SU-DHL-6 (cell line): ENCODE results near the gene COBL.

Experiments
- H2AFZ ChIP-seq: fragments of 200-600 bp; sonication (generic); 2 replicates; pipeline ENCODE4 v1.6.1; 2014; ENCODE audit warnings: low read depth, mild to moderate bottlenecking, moderate library complexity, mixed read lengths, antibody characterized with exemption, low read length; ENCODE audit not compliant: severe bottlenecking
- H3F3A ChIP-seq: fragments of 200-600 bp; shearing (Covaris generic); 2 replicates; pipeline ENCODE4 v1.6.0; 2016; ENCODE audit warnings: antibody characterized with exemption, mild to moderate bottlenecking; ENCODE audit not compliant: insufficient read depth
- H3K27ac ChIP-seq: fragments of 200-600 bp; sonication (generic); 2 replicates; pipeline ENCODE4 v1.5.1; 2016; ENCODE audit warnings: low read depth, mild to moderate bottlenecking, low read length, moderate library complexity, mixed read lengths
- H3K27me3 ChIP-seq: fragments of 200-600 bp; sonication (generic), shearing (Covaris generic); 2 replicates; pipeline ENCODE4 v1.6.0; 2014; ENCODE audit warnings: mild to moderate bottlenecking, low read length
- H3K36me3 ChIP-seq: fragments of 200-600 bp; sonication (generic); 2 replicates; pipeline ENCODE4 v1.6.1; 2014; ENCODE audit warnings: mild to moderate bottlenecking, low read length, mixed read lengths
- H3K4me2 ChIP-seq: fragments of 300-600, 200-600 bp; shearing (Covaris generic), sonication (generic); 2 replicates; pipeline ENCODE4 v1.6.0; 2014; ENCODE audit warnings: low read length, low read depth, mild to moderate bottlenecking; ENCODE audit not compliant: poor library complexity, severe bottlenecking
- H3K4me3 ChIP-seq: fragments of 200-600 bp; sonication (generic); 2 replicates; pipeline ENCODE4 v1.5.1; 2014; ENCODE audit warnings: antibody characterized with exemption, low read length, mild to moderate bottlenecking, mixed read lengths; ENCODE audit not compliant: insufficient read depth, poor library complexity, severe bottlenecking
- H3K79me2 ChIP-seq: fragments of 200-600 bp; sonication (generic); 2 replicates; pipeline ENCODE4 v1.6.1; 2014; ENCODE audit warnings: mild to moderate bottlenecking, low read length, moderate library complexity; ENCODE audit not compliant: insufficient read depth
- H3K9ac ChIP-seq: fragments of 200-600 bp; sonication (generic); 2 replicates; pipeline ENCODE4 v1.7.0; 2014; ENCODE audit warnings: mild to moderate bottlenecking, low read length
- H3K9me2 ChIP-seq: fragments of 200-600 bp; sonication (generic); replicated peaks from 2 replicates; pipeline ENCODE4 v1.6.1; 2014; ENCODE audit warnings: low read length; ENCODE audit not compliant: insufficient read depth
- H3K9me3 ChIP-seq: fragments of 200-600 bp; sonication (generic); 2 replicates; pipeline ENCODE4 v1.6.1; 2014; ENCODE audit warnings: low read length, mixed read lengths; ENCODE audit not compliant: insufficient read depth
- H4K20me1 ChIP-seq: fragments of 200-600 bp; sonication (generic); 2 replicates; pipeline ENCODE4 v1.6.1; 2014; ENCODE audit warnings: low read depth, mild to moderate bottlenecking, antibody characterized with exemption, low read length, moderate library complexity, mixed read lengths
- EZH2phosphoT487 ChIP-seq: fragments of 200-600 bp; sonication (generic), shearing (Covaris generic); conservative IDR thresholded peaks from 2 replicates; pipeline ENCODE4 v1.6.1; 2018; ENCODE audit warnings: mild to moderate bottlenecking, antibody characterized with exemption, low read length, moderate library complexity, mixed read lengths
- TF ChIP-seq, protein P1 (sequence below): fragments of 200-600 bp; sonication (generic); IDR thresholded peaks from one replicate; pipeline ENCODE4 v1.5.1; 2017; ENCODE audit warnings: antibody characterized with exemption, mild to moderate bottlenecking, low read length, moderate library complexity; ENCODE audit not compliant: insufficient read depth, poor library complexity, severe bottlenecking

COBL gene

DNA sequence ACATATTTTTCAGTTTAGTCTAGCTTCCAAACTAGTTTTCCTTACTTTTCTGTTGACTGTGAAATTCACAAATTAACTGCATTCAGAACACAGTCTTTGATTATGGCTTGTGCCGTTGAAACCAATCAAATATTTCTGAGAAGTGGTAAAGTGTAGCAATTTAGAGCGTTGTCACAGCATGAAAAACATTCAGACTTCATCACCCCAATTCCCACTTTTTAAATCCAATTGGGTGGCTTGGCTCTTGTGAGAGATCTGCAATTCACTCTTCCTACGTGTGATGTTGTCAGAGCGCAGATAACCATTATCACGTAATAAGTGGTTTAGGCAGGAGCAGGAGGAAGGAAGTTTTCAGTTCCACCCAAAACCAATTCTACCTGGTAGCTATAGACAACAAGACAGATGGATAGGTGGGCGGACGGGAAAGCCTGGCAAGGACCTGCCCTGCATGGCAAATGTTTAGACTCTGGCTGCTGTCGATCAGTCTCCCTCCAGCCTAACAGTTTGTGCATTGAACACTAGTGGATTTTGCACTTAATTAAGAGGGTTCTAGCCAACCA is 8.9 kb downstream of the COBL start:
- Histone ChIP-seq H3K4me3 (no peak overlapping the region), H4K20me1 (no peaks in the 10 kb centered on the region), H3K36me3 (no peaks in the 10 kb centered on the region), H3K27me3 (no peaks in the 10 kb centered on the region), H3K27ac (no peak overlapping the region), H3K9ac (no peak overlapping the region), H3F3A (no peaks in the 10 kb centered on the region), H3K9me3 (no peaks in the 10 kb centered on the region), H3K79me2 (no peaks in the 10 kb centered on the region), H3K4me2 (no peak overlapping the region), H3K9me2 (no peaks in the 10 kb centered on the region), H2AFZ (no peak overlapping the region)
- TF ChIP-seq, protein P1, sequence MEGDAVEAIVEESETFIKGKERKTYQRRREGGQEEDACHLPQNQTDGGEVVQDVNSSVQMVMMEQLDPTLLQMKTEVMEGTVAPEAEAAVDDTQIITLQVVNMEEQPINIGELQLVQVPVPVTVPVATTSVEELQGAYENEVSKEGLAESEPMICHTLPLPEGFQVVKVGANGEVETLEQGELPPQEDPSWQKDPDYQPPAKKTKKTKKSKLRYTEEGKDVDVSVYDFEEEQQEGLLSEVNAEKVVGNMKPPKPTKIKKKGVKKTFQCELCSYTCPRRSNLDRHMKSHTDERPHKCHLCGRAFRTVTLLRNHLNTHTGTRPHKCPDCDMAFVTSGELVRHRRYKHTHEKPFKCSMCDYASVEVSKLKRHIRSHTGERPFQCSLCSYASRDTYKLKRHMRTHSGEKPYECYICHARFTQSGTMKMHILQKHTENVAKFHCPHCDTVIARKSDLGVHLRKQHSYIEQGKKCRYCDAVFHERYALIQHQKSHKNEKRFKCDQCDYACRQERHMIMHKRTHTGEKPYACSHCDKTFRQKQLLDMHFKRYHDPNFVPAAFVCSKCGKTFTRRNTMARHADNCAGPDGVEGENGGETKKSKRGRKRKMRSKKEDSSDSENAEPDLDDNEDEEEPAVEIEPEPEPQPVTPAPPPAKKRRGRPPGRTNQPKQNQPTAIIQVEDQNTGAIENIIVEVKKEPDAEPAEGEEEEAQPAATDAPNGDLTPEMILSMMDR, result no peak
- no peak for TF ChIP-seq EZH2phosphoT487

DNA sequence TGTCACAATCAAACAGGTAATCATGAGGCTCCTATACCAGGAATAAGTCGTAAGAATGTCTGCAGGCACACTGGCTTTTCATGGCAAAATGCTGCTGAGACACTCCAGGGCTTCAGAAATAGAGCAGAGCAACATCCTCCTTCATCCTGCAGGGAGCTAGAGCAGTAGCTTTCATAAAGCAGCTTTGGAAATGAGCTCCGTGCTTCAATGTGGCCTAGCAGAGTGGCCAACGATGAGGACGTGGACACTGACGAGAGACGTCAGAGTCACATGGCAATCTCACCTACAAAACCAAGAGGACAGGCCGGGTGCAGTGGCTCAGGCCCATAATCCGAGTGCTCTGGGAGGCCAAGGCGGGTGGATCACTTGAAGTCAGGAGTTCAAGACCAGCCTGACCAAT is 9.8 kb downstream of the COBL start:
- Histone ChIP-seq H3K4me2 (no peak overlapping the region), H3K9me2 (no peaks in the 10 kb centered on the region), H3K4me3 (no peak overlapping the region), H2AFZ (no peak overlapping the region), H3K9me3 (no peaks in the 10 kb centered on the region), H3K79me2 (no peaks in the 10 kb centered on the region), H4K20me1 (no peaks in the 10 kb centered on the region), H3F3A (no peaks in the 10 kb centered on the region), H3K27ac (no peak overlapping the region), H3K36me3 (no peaks in the 10 kb centered on the region), H3K27me3 (no peaks in the 10 kb centered on the region), H3K9ac (no peak overlapping the region)
- no peak for TF ChIP-seq EZH2phosphoT487
- TF ChIP-seq, protein P1, result no peak

DNA sequence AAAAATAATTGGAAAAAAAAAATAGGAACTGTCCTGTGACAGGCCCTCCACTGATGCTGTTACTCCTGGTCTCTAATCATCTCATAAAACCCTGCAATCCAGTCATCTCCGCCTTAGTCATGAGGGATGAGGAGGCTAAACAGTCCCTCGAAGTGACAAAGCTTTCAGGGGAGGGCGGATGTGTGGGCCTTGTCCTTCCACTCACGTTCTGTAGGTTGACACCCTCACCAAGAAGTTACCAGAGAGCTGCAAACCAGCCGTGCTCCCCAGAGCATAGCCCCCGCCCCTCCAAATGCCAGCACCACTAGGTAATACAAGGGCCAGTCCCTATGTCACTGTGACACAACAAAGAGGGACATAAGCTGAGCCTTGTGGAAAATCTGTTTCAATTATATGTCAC is 11.9 kb downstream of the COBL start:
- Histone ChIP-seq H3K9me3 (no peaks in the 10 kb centered on the region), H2AFZ (no peak overlapping the region), H3K27ac (no peak overlapping the region), H4K20me1 (no peaks in the 10 kb centered on the region), H3K36me3 (no peaks in the 10 kb centered on the region), H3K4me3 (no peak overlapping the region), H3K27me3 (no peaks in the 10 kb centered on the region), H3K4me2 (no peak overlapping the region), H3K9ac (no peak overlapping the region), H3K79me2 (no peaks in the 10 kb centered on the region), H3F3A (no peaks in the 10 kb centered on the region), H3K9me2 (no peaks in the 10 kb centered on the region)
- TF ChIP-seq, protein P1, result no peak
- TF ChIP-seq EZH2phosphoT487, result no peak

DNA sequence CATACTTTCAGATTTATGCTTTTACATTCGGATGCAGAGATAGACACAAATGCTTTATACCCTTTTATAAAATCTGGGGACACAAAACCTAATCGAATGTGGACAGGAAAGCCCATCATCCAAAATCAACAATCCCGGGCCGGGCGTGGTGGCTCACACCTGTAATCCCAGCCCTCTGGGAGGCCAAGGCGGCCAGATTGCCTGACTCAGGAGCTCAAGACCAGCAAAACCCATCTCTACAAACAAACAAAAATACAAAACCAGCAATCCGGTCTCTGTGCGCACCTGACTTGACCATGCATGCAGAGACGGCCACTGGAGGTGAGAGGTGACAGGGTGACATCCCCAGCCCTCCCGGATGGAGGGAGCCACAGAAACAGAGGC is 13.5 kb downstream of the COBL start:
- Histone ChIP-seq H3K79me2 (no peaks in the 10 kb centered on the region), H3K36me3 (no peaks in the 10 kb centered on the region), H3K27me3 (no peaks in the 10 kb centered on the region), H3K9me2 (no peaks in the 10 kb centered on the region), H3K4me2 (no peak overlapping the region), H3K27ac (no peak overlapping the region), H3K4me3 (no peak overlapping the region), H3F3A (no peaks in the 10 kb centered on the region), H3K9ac (no peak overlapping the region), H2AFZ (no peak overlapping the region), H3K9me3 (no peaks in the 10 kb centered on the region), H4K20me1 (no peaks in the 10 kb centered on the region)
- TF ChIP-seq, protein P1, result no peak
- TF ChIP-seq EZH2phosphoT487, result no peak
